ENCODE results near the gene SBNO1.
"Not testable (repeated sequence)": the region's sequence is repeated elsewhere in the genome, so short reads cannot be mapped to it uniquely, and the experiment has no call there.

The SBNO1 gene

GRCh38 chr12:123395236-123395635, 30.6 kb upstream of the SBNO1 start:
- no peak for DNase-seq (ENCODE audit: insufficient read length, low spot score)
- TF ChIP-seq POLR2A (IDR thresholded peaks at IDR 0.05; ENCODE audit: low read depth, low read length), result no peak
- FAIRE-seq, result no peak

DNA sequence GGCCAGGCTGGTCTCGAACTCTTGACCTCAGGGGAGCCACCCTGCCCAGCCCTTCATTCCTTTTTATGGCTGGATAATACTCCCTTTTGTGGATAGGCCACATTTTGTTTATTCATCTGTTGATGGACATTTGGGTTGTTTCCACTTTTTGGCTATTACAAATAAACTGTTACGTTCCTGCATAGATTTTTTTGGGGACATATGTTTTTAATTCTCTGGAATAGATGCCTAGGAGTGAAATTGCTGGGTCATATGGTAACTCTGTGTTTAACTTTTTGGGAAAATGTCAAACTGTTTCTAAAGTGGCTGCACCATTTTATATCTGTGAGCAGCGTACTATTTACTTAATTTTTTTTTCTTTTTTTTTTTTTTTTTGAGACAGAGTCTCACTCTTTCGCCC, 29.1 kb upstream of the SBNO1 start:
- DNase-seq (ENCODE audit: insufficient read length, low spot score) (no peak), FAIRE-seq (no peak)
- no peak for TF ChIP-seq POLR2A (IDR thresholded peaks at IDR 0.05; ENCODE audit: low read depth, low read length)

DNA sequence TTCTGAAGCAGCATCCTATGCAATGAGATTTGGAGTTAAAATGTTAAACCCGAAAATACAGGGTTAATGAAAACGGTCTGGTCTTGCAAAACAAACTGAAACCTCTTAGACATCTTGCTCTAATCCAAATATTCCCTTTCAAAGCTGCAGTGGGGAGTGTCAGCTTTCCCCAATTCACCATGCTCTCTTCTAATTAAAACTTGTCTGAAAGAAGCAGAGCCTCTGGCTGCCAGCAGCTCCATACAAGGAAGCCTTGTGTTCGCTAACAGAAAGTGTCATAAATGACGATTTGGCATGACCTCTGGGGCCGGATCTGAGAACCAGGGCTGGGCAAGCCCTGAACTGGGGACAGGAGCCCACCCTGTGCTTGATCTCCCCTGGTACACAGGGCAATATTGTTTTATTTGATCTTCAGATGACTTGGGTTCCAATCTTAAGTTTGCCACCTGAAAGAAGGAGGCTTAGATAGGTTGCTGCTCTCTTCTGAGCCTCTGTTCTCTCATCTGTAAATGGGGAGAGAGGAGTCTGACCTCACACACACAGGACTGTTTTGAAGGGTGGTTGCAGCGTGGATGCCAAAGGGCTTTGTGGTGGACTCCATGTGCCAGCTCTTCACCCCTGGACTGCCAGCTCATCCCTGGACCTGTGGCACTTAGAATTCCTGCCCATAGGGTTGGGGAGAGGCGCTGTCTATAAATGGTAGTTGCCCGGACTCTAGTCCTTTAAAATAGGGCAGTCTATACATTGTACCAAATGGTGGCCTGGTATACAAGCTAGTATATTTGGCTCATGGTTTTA, 27.1 kb upstream of the SBNO1 start:
- no peak for TF ChIP-seq POLR2A (IDR thresholded peaks at IDR 0.05; ENCODE audit: low read depth, low read length)
- no peak for DNase-seq (ENCODE audit: insufficient read length, low spot score)
- no peak for FAIRE-seq

DNA sequence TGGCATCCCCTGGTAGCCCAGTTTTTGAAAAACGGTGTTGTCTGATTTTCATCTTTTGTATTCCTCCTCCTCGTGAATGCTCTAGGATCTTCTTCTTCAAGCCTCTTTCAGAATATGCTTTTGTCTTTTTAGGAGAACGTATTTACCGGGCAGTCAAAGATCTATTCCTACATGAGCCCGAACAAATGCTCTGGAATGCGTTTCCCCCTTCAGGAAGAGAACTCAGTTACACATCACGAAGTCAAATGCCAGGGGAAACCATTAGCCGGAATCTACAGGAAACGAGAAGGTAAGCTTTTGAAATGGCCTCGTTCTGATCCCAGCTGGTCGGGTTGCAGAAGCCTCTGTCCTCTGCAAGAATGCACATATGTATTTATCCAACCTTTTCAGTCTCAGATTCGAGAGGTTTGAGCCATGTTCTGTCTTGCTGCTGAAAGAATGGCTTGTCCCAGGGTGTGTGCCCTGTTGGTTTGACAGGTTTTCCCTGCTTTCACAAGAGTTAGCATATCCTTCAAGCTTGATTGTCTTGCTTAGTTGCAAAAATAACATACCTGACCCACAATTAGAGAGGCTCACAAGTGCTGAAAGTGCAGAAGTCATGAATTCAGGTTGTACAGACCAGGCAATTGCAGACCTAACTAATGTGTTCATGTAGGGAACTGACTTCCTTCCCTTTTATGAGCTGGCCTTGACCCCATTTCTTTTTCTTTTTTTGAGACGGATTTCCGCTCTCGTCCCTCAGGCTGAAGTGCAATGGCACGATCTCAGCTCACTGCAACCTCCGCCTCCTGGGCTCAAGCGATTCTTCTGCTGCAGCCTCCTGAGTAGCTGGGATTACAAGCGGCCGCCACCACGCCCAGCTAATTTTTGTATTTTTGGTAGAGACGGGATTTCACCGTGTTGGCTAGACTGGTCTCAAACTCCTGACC, 26.1 kb upstream of the SBNO1 start:
- FAIRE-seq (no peak), DNase-seq (ENCODE audit: insufficient read length, low spot score) (no peak)
- no peak for TF ChIP-seq POLR2A (IDR thresholded peaks at IDR 0.05; ENCODE audit: low read depth, low read length)

GRCh38 chr12:123389560-123390351, 25.1 kb upstream of the SBNO1 start:
- TF ChIP-seq POLR2A (IDR thresholded peaks at IDR 0.05; ENCODE audit: low read depth, low read length), result no peak
- FAIRE-seq (no peak), DNase-seq (ENCODE audit: insufficient read length, low spot score) (no peak)

- no peak for DNase-seq (ENCODE audit: insufficient read length, low spot score)
- peak; percentile 50; the same call in 1 of the 2 replicates for TF ChIP-seq POLR2A (IDR thresholded peaks at IDR 0.05; ENCODE audit: low read depth, low read length)
- no peak for FAIRE-seq
These were observed 24.4 kb upstream of the SBNO1 start for GRCh38 chr12:123388951-123389559.

DNA sequence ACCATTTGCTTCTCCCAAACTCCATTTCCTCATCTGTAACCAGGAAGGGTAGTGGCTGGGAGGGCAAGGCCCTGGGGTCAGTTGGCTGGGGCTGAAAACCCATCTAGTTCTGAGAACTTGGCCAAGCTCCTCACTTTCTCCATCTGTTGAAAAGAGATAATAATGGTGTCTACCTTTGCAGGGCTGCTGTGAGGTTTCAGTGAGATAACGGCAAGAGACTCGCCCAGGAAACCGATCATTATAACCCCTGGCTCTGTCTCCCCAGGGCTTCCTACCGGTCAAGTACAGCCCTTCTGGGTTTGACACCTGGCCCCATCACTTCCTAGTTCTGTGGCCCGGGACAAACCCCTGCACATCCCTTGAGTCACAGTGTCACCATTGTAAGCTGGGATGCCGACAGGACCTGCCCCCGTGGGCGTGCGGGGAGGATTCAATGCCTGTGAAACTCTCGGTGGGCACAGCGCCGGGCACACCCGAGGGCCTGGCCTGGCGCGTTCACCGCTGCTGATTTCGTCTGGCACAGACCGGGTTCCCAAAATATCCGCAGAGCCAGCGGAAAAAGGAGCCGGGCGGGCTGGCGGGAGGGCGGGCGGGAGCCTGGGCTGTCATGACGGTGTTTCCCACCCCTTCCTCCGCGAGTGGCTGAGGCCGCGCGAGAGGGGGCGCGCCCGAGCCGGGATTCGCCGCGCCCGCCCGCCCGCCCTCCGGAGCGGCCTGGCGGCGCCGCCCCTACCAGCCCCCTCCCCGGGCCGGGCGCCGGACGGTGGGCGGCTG, 23.7 kb upstream of the SBNO1 start:
- DNase-seq (ENCODE audit: insufficient read length, low spot score) (peak; percentile 90), FAIRE-seq (no peak)
- TF ChIP-seq POLR2A (IDR thresholded peaks at IDR 0.05; ENCODE audit: low read depth, low read length), result no peak

DNA sequence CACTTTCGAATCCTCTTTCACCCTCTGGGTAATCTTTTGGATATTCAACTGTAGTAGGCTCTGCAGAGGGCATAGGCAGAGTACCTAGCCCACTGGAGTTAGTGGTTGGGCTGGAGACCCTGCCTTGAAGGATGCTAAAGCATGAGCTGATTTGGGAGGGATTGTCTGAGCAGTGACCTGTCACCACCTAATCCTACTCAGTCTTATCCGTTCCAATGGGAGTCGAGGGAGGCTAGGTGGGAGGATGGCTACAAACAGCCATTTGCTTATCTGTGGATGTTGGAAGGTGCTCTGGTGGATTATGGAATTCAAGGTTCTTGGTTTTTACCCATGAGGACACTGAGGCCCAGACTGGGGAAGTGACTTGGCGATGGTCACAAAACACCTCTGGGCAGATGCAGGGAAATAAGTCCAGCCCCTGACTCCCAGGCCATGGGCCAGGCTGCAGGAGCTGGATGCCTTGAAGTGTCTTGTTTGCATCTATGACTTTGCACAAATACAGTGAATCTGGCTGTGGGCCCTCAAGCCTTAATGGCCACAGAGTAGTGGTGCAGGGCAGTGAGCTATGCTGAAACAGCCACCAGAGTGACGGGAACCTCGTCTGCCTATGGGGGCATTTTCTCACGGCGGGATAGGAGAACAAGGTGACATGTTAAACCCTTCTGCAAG, 23.0 kb upstream of the SBNO1 start:
- DNase-seq (ENCODE audit: insufficient read length, low spot score) (no peak), FAIRE-seq (no peak)
- TF ChIP-seq POLR2A (IDR thresholded peaks at IDR 0.05; ENCODE audit: low read depth, low read length), result no peak

DNA sequence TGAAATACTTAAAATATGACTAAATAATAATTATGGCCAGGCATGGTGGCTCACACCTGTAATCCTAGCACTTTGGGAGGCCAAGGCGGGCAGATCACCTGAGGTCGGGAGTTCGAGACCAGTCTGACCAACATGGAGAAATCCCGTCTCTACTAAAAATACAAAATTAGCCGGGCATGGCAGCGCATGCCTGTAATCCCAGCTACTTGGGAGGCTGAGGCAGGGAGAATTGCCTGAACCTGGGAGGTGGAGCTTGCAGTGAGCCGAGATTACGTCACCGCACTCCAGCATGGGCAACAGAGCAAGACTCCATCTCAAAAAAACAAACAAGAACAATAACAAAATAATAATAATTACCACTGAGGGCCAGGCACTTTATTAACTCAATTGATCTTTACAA, 20.9 kb upstream of the SBNO1 start:
- not testable (repeated sequence) for DNase-seq (ENCODE audit: insufficient read length, low spot score); FAIRE-seq

- peak; percentile 68 for DNase-seq (ENCODE audit: insufficient read length, low spot score)
These were observed 20.3 kb upstream of the SBNO1 start for GRCh38 chr12:123384994-123385376.

DNA sequence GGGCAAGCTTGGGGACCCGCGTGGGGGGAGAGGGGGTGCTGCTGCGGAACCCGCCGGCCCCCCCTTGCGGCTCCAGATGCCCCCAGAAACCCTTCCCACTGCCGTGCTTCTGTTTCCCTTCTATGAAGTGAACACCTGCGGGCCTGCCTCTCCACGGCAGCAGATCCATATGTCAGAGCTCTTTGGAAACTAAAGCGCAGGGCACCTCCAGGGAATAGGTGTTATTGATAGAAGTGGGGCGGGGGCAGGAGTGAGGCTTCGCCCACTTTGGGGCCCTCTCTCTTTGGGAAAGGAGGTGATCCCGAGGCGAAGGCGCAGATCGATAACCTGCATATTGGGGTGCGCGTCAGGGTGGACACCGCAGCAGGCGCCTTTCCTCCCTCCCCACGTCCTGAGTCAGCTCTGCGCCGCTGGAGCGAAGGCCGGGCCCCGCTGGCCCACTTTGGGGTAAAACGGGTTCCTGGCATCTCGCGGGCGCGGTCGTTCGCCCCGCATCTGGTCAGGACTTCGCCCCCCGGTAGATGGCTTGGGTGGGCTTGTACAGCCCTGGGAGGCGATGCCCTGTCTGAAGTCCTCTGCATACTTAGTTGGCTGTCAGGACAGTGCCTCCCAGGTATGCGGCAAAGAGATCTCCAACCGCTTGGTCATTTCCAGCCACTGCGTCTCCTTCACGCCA, 19.8 kb upstream of the SBNO1 start:
- DNase-seq (ENCODE audit: insufficient read length, low spot score) (no peak), FAIRE-seq (no peak)
- no peak for TF ChIP-seq POLR2A (IDR thresholded peaks at IDR 0.05; ENCODE audit: low read depth, low read length)

More at GRCh38 chr12:123384994-123385376, 20.3 kb upstream of the SBNO1 start:
- no peak for TF ChIP-seq POLR2A (IDR thresholded peaks at IDR 0.05; ENCODE audit: low read depth, low read length)
- FAIRE-seq, result no peak

DNA sequence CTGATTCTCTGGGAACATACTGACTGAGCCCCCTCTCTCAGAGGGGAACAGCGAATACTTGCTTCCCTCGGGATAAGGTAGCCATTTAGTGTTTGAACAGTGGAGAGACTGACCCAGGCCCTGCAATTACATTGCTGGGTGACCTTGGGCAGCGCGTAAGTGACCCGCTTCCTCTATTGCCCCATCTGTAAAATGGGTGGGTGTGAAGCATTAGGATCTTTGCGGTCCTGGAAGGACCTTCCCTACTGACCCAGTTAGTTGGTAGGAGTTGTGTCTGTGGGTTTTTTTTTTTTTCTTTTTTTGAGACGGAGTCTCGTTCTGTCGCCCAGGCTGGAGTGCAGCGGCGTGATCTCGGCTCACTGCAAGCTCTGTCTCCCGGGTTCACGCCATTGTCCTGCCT, 18.0 kb upstream of the SBNO1 start:
- DNase-seq (ENCODE audit: insufficient read length, low spot score) (no peak), FAIRE-seq (no peak)
- TF ChIP-seq POLR2A (IDR thresholded peaks at IDR 0.05; ENCODE audit: low read depth, low read length), result no peak
